ENCODE results near the gene SRPK3. TPM values are rescaled to one million over a fixed set of nuclear protein-coding genes. Genes with fewer than 3 reads are reported as not detected.

SRPK3 gene
- total RNA-seq, 2 donors from 2014 or later: 4.9 to 9.5 TPM

DNA sequence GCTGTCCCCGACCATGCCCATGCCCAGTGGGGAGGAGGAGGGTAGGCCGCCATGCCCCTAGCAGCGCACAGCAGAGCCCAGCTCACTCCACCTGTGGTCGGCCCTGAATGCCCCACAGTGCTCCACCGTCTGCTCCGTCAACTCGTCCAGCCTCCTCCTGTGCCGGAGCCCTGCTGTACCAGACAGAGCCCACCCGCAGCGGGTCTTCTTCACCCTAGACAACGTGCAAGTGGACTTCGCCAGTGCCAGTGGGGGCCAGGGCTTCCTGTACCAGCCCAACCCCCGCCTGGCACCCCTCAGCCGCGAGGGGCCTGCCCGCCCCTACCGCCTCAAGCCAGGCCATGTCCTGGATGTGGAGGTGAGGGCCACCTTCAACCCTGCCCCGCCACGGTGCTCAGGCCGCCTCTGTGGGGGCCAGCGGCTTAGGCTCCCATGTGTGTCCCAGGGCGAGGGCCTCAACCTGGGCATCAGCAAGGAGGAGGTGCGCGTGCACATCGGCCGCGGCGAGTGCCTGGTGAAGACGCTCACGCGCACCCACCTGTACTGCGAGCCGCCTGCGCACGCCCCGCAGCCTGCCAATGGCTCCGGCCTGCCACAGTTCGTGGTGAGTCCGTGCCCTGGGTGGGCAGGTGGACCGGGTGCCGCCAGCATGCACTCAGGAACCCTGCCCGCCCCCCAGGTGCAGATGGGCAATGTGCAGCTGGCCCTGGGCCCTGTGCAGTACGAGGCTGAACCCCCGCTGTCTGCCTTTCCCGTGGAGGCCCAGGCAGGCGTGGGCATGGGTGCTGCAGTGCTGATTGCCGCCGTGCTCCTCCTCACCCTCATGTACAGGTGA, 6.9 kb upstream of the SRPK3 start:
- TF ChIP-seq, protein P1, sequence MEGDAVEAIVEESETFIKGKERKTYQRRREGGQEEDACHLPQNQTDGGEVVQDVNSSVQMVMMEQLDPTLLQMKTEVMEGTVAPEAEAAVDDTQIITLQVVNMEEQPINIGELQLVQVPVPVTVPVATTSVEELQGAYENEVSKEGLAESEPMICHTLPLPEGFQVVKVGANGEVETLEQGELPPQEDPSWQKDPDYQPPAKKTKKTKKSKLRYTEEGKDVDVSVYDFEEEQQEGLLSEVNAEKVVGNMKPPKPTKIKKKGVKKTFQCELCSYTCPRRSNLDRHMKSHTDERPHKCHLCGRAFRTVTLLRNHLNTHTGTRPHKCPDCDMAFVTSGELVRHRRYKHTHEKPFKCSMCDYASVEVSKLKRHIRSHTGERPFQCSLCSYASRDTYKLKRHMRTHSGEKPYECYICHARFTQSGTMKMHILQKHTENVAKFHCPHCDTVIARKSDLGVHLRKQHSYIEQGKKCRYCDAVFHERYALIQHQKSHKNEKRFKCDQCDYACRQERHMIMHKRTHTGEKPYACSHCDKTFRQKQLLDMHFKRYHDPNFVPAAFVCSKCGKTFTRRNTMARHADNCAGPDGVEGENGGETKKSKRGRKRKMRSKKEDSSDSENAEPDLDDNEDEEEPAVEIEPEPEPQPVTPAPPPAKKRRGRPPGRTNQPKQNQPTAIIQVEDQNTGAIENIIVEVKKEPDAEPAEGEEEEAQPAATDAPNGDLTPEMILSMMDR (IDR thresholded peaks at IDR 0.05): no peak
- Histone ChIP-seq H3K36me3 (no peaks in the 10 kb centered on the region), H3K4me3 (no peak overlapping the region), H3K4me1 (ENCODE audit: control insufficient read depth in 1 of 2, low read depth in 2 of 2) (no peaks in the 10 kb centered on the region), H3K9me3 (no peaks in the 10 kb centered on the region), H3K27me3 (replicated peaks; ENCODE audit: insufficient read depth) (no peaks in the 10 kb centered on the region), H3K27ac (no peak overlapping the region)
- ATAC-seq (ENCODE audit: insufficient number of reproducible peaks, low FRiP score, low read depth) (no peak), DNase-seq (ENCODE audit: low spot score) (no peak)

DNA sequence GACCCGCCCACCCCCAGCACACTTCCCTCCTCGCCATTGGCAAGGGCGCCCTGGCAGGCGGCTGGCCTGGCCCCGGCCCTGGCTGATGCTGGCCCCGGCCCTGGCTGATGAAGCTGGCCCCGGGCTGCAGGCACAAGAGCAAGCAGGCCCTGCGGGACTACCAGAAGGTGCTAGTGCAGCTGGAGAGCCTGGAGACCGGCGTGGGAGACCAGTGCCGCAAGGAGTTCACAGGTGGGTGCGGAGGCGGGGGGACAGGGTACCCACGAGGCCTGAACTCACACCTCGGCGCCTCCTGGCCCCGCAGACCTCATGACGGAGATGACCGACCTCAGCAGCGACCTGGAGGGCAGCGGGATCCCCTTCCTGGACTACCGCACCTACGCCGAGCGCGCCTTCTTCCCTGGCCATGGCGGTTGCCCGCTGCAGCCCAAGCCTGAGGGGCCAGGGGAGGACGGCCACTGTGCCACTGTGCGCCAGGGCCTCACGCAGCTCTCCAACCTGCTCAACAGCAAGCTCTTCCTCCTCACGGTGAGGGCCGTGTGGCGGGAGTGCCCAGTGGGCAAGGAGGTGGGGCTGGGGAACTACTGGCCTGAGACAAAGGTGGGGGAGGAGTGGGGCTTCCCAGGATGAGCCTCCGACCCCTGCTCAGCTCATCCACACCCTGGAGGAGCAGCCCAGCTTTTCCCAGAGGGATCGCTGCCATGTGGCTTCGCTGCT, 6.1 kb upstream of the SRPK3 start:
- H3K27me3 ChIP-seq (replicated peaks; ENCODE audit: insufficient read depth): no peaks in the 10 kb centered on the region
- no peaks in the 10 kb centered on the region for H3K36me3 ChIP-seq
- no peak overlapping the region for H3K27ac ChIP-seq
- DNase-seq (ENCODE audit: low spot score): no peak
- no peaks in the 10 kb centered on the region for H3K4me1 ChIP-seq (ENCODE audit: control insufficient read depth in 1 of 2, low read depth in 2 of 2)
- no peaks in the 10 kb centered on the region for H3K9me3 ChIP-seq
- H3K4me3 ChIP-seq: no peak overlapping the region
- ATAC-seq (ENCODE audit: insufficient number of reproducible peaks, low FRiP score, low read depth): no peak
- TF ChIP-seq, protein P1 (IDR thresholded peaks at IDR 0.05): no peak

DNA sequence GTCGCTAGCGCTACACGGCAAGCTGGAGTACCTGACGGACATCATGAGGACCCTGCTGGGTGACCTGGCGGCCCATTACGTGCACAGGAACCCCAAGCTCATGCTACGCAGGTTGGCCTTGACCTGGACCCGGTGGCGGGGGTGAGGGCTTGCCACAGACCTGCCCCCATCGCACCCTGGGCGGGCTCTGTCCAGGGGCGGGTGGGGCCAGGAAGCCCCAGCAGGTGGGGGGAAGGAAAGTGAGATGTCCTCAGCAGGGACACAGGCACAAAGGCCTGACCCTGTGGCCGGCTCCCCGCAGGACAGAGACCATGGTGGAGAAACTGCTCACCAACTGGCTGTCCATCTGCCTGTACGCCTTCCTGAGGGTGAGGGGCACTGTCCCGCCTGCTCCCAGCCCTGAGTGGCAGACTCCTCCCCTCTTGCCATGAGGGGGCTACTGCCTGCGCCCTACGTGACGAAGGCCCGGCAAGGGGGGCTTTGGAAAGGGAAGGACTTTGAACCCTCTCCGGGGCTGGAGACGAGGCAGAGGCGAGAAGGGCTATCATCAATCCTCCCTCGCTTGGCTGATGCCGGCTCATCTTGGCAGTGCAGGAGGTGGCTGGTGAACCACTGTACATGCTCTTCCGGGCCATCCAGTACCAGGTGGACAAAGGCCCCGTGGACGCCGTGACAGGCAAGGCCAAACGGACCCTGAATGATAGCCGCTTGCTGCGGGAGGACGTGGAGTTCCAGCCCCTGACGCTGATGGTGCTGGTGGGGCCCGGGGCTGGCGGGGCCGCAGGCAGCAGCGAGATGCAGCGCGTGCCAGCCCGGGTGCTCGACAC, 5.3 kb upstream of the SRPK3 start:
- DNase-seq (ENCODE audit: low spot score) (no peak), ATAC-seq (ENCODE audit: insufficient number of reproducible peaks, low FRiP score, low read depth) (no peak)
- Histone ChIP-seq H3K27me3 (replicated peaks; ENCODE audit: insufficient read depth) (no peaks in the 10 kb centered on the region), H3K36me3 (no peaks in the 10 kb centered on the region), H3K27ac (no peak overlapping the region), H3K4me3 (no peak overlapping the region), H3K4me1 (ENCODE audit: control insufficient read depth in 1 of 2, low read depth in 2 of 2) (peaks cover 0 to 5% of the 10 kb centered on the region in 2 donors), H3K9me3 (no peaks in the 10 kb centered on the region)
- TF ChIP-seq, protein P1 (IDR thresholded peaks at IDR 0.05): no peak

DNA sequence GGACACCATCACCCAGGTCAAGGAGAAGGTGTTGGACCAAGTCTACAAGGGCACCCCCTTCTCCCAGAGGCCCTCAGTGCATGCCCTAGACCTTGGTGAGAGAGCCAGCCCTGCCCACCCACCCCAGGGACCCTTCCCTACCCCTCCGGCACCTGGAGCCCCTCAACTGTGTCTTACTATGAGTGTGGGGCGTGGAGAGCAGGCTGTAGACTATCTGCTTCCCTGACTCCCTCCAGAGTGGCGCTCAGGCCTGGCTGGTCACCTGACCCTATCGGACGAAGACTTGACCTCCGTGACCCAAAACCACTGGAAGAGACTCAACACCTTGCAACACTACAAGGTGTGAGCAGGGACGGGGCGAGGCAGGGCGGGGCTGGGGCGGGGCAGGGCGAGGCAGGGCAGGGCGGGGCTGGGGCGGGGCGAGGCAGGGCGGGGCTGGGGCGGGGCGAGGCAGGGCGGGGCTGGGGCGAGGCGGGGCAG, 4.7 kb upstream of the SRPK3 start:
- H3K36me3 ChIP-seq: no peaks in the 10 kb centered on the region
- H3K9me3 ChIP-seq: no peaks in the 10 kb centered on the region

More for the DNA sequence above, 4.7 kb upstream of the SRPK3 start:
- TF ChIP-seq, protein P1 (IDR thresholded peaks at IDR 0.05): no peak
- Histone ChIP-seq H3K27ac (no peak overlapping the region), H3K27me3 (replicated peaks; ENCODE audit: insufficient read depth) (no peaks in the 10 kb centered on the region), H3K4me1 (ENCODE audit: control insufficient read depth in 1 of 2, low read depth in 2 of 2) (peaks cover 0 to 11% of the 10 kb centered on the region in 2 donors), H3K4me3 (no peak overlapping the region)
- DNase-seq (ENCODE audit: low spot score) (no peak), ATAC-seq (ENCODE audit: insufficient number of reproducible peaks, low FRiP score, low read depth) (no peak)

Data from thoracic aorta (tissue), 2 donors.